HG03565 (cell line): ENCODE data around the gene KLRF2.
A peak's percentile ranks its signal among the peaks of the same experiment; 100 is the strongest.

Experiments used
- ATAC-seq: cut with Tn5 transposase; IDR thresholded peaks from one replicate; pipeline ENCODE4 v1.9.1; 2021; ENCODE audit warnings: mild to moderate bottlenecking, moderate library complexity; ENCODE audit not compliant: unreplicated experiment

Gene KLRF2

DNA sequence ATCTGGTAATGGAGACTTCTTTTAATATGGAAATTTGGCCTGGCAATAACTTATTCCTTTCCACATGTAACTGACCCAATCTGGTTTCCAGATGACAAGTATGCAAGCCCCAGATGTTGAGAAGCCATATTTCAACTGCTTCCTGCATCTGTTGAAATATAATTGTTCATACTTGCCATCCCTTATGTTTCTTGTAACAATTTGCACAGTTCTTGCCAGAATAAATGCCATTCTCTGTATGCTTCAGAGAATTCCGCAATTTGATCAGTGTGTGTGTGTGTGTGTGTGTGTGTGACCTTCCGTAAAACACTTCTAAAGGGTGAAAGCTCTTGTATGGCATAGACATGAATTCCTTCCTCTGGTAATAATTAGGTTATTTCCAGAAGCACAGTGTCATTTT, 52.7 kb downstream of the KLRF2 start:
- no peak for ATAC-seq

- no peak for ATAC-seq
Observed at GRCh38 chr12:9935026-9935425, 53.7 kb downstream of the KLRF2 start.

GRCh38 chr12:9936591-9936990, 55.3 kb downstream of the KLRF2 start:
- ATAC-seq = no peak

DNA sequence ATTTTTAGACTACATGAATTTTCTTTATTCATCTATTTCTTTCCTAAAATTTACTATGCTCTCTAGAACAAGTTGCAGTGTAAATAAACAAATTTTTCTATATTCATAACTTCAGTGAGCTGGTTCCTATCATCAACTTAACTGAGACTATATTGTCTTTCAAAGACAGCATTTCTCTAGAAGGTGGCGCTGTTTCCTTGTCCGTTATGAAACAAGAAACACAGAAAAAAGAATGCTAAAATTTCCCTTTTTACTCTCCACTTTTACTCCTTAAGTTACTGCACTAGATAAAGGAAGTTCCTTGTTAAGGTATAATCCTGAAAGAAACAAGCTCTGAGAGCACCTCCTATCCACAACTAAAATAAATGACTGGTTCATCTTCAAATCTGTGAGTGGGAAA, 59.1 kb downstream of the KLRF2 start:
- no peak for ATAC-seq

DNA sequence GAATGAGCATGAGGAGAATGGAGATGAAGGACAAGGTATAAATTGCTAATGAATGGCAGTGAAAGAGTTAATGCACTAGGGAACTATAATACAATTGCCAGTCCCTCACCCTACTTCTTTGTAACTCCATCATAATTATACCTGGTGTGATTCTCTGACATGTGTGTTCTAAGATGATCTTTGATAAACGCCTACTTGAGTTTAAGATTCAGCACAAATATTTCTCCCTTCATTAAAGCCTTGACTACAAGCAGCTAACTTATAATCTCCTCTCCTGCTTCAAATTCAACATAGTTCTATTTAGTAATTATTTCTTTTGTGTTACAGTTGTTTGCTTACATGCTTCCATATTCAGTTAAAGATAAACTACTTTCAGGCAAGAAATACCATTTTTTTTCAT, 60.5 kb downstream of the KLRF2 start:
- no peak for ATAC-seq

- peak; percentile 43 for ATAC-seq
Observed at GRCh38 chr12:9943240-9943639, 62.0 kb downstream of the KLRF2 start.

- no peak for ATAC-seq
Observed at GRCh38 chr12:9944391-9944790, 63.1 kb downstream of the KLRF2 start.
